ENCODE results near the gene FANCE. TPM values are rescaled to one million over a fixed set of nuclear protein-coding genes. Genes with fewer than 3 reads are reported as not detected.

FANCE gene
- total RNA-seq, 4 donors from 2014 or later, result 17.5 to 36.7 (median 34.2) TPM

DNA sequence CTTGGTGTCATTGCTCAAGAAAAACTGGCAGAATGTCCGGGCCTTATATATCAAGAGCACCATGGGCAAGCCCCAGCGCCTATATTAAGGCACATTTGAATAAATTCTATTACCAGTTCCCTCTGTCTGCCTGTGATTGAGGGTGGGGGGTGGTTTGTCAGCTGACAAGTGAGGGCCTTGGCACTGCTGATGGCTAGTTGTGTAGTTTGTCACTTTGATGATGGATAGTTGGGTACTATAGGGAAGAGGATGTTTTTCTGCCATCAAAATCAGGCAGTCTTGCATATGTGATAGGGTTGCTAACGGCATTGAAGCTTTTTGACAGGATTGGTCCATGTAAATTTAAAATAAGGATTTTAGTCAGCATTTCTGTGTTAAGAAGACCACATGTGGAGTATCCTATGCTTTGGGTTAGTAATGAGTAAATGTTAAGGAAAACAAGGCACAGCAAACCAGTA, 18.6 kb downstream of the FANCE start:
- WGBS, 2 donors, result 45 to 70% methylated on average over 3 of the region's 3 CpGs
- TF ChIP-seq, protein P1, sequence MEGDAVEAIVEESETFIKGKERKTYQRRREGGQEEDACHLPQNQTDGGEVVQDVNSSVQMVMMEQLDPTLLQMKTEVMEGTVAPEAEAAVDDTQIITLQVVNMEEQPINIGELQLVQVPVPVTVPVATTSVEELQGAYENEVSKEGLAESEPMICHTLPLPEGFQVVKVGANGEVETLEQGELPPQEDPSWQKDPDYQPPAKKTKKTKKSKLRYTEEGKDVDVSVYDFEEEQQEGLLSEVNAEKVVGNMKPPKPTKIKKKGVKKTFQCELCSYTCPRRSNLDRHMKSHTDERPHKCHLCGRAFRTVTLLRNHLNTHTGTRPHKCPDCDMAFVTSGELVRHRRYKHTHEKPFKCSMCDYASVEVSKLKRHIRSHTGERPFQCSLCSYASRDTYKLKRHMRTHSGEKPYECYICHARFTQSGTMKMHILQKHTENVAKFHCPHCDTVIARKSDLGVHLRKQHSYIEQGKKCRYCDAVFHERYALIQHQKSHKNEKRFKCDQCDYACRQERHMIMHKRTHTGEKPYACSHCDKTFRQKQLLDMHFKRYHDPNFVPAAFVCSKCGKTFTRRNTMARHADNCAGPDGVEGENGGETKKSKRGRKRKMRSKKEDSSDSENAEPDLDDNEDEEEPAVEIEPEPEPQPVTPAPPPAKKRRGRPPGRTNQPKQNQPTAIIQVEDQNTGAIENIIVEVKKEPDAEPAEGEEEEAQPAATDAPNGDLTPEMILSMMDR (IDR thresholded peaks at IDR 0.05), result no peak
- TF ChIP-seq POLR2A (IDR thresholded peaks at IDR 0.05), result no peak
- intact Hi-C loops (cut with DNase I; ENCODE audit: low total_unique reads), result no loop called here

GRCh38 chr6:35471836-35472345, 19.8 kb downstream of the FANCE start:
- no peak for DNase-seq (ENCODE audit: low spot score in 2 of 2)
- TF ChIP-seq, protein P1 (IDR thresholded peaks at IDR 0.05), result no peak
- TF ChIP-seq POLR2A (IDR thresholded peaks at IDR 0.05), result no peak
- WGBS, 2 donors, result 59 to 65% methylated on average over 8 of the region's 8 CpGs
- intact Hi-C loops (cut with DNase I; ENCODE audit: low total_unique reads), result no loop called here
- H3K4me3 ChIP-seq (ENCODE audit: low read depth, poor library complexity, severe bottlenecking), result no peak overlapping the region

More for the DNA sequence above, 18.6 kb downstream of the FANCE start:
- DNase-seq (ENCODE audit: low spot score in 2 of 2), result no peak
- H3K4me3 ChIP-seq (ENCODE audit: low read depth, poor library complexity, severe bottlenecking), result no peak overlapping the region

- intact Hi-C loops (cut with DNase I; ENCODE audit: low total_unique reads), result no loop called here
- TF ChIP-seq, protein P1 (IDR thresholded peaks at IDR 0.05), result no peak
- TF ChIP-seq POLR2A (IDR thresholded peaks at IDR 0.05), result no peak
- no peak overlapping the region for H3K4me3 ChIP-seq (ENCODE audit: low read depth, poor library complexity, severe bottlenecking)
- 82 to 88% methylated on average over 9 of the region's 9 CpGs for WGBS, 2 donors
- DNase-seq (ENCODE audit: low spot score in 2 of 2), result no peak
These were observed 21.1 kb downstream of the FANCE start for GRCh38 chr6:35473075-35473849.

DNA sequence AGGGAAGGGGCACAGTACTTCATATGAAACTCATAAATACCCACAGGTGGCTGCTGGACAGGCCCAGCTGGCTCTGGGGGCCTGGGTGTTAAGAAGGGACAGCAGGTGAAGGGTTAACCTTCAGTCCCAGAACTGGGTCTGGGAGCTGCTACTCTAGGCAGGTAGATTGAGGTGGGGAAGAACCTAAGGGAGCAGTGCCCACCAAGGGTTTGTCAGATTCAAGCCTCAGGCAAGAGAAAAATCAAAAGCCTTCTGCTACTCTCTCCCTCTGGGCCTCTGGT, 21.7 kb downstream of the FANCE start:
- intact Hi-C loops (cut with DNase I; ENCODE audit: low total_unique reads), result no loop called here
- H3K4me3 ChIP-seq (ENCODE audit: low read depth, poor library complexity, severe bottlenecking), result no peak overlapping the region
- no peak for DNase-seq (ENCODE audit: low spot score in 2 of 2)
- TF ChIP-seq, protein P1 (IDR thresholded peaks at IDR 0.05), result no peak
- TF ChIP-seq POLR2A (IDR thresholded peaks at IDR 0.05), result no peak

- no peak overlapping the region for H3K4me3 ChIP-seq (ENCODE audit: low read depth, poor library complexity, severe bottlenecking)
- intact Hi-C loops (cut with DNase I; ENCODE audit: low total_unique reads), result no loop called here
- DNase-seq (ENCODE audit: low spot score in 2 of 2), result no peak
- WGBS, 2 donors, result 83 to 84% methylated on average over 14 of the region's 14 CpGs
- no peak for TF ChIP-seq POLR2A (IDR thresholded peaks at IDR 0.05)
- TF ChIP-seq, protein P1 (IDR thresholded peaks at IDR 0.05), result no peak
These were observed 22.2 kb downstream of the FANCE start for GRCh38 chr6:35474131-35474941.
